ENCODE measurements around the gene PRR11. TPM values are rescaled to one million over a fixed set of nuclear protein-coding genes. Genes with fewer than 3 reads are reported as not detected.

The PRR11 gene
- 22.2 and 24.7 TPM in 2 replicates for total RNA-seq (2014; rRNA removed; shearing (Covaris generic))

GRCh38 chr17:59155439-59156177 is at the start of gene PRR11:
Gene PRR11 (plus strand): TSS chr17:59155746. CDS start chr17:59169753, 14,007 bp downstream.

GRCh38 chr17:59106463-59107305 is 48.9 kb upstream of the PRR11 start, which contains the start of gene TRIM37:
Gene TRIM37 (minus strand): TSS chr17:59106880. CDS start chr17:59106461, 419 bp downstream.

DNA sequence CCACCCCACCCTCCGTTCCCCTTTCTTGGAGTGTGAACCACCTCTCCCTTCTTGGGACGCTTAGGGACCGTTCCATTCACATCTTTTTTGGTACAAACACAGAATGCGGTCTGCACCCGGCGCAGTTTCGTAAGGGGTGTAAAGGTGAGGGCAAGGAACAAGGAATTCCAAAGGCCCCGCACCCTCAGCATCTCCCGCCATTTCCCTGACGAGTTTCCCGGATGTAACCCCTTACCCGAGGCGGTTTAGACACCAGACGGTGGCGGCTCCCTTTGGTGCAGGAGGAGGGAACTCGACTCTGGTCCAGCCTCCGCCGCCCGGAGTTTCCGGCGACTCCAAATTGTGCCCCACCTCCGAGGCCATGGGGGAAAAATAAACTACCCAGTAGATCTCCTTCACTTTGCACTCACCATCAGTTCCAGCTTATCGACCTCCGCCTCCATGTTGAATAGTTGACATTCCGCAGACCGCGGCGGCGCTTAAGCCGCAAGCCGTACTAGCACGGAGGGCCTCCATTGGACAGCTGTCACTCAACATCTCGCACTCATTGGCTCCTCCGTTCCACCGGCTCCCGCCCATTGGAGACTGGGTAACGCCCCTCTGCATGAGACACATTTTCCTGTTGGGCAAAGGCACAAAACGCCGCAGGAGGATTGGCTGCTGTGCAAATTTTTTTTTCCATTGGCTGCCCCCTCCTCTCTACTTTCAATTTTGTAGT is 666 bp upstream of the PRR11 start, which contains the start of gene SKA2:
Gene SKA2 (minus strand): TSS at position 466 of the 718 bp plus-strand sequence. CDS start 23 bp downstream, at position 443.

DNA sequence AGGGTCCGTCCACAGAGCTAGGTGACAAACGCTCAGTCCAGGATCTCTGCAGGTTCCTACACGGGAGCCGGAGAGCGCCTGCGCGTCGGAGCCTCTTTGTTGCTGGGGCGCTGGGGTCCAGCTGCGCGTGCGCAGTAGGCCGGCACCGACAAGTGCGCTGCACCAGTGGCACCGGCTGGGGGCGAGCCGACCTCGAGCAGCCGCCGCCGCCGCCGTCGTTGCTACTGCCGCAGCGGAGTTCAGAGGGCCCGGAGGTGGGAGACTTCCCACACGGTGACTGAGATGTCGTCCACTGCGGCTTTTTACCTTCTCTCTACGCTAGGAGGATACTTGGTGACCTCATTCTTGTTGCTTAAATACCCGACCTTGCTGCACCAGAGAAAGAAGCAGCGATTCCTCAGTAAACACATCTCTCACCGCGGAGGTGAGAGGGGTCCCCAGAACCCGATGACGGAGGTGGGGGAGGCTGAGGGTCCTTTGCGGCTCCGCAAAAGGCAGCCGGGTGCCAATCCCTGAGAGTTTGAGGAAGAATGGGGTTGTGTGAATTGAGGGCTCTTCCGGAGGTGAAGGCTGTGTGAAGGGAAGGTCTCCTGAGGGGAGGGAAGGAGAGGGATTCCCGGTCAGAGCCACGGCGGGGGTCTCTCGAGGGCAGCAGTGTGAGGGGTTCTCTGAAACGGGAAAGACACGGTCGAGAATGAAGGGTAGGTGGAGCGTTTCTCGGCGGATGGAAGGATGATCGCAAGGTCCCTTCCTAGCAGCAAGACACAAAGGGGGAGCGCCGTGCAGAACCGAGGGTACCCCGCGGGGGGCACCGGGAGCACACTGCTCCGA is 65.0 kb downstream of the PRR11 start, which contains the start of gene GDPD1:
Gene GDPD1 (plus strand): TSS at position 184 of the 831 bp plus-strand sequence. CDS start 99 bp downstream, at position 283.

Small RNAs within 50 kb of the gene (small RNA-seq; reads per million reads assigned to genes)
- gene MIR301A (7.7 reads per million, percentile 87 among the genes with 10 or more reads in this experiment), gene MIR454 (2.3 reads per million, percentile 75 among the genes with 10 or more reads in this experiment), gene RNU2-58P (0.46 reads per million, percentile 17 among the genes with 10 or more reads in this experiment)

Other genes with a start within 250 kb of the PRR11 start
- gene TRIM37, start 48.9 kb upstream of the PRR11 start, total RNA-seq (2014; rRNA removed; shearing (Covaris generic)), result 24.2 and 27.5 TPM in 2 replicates
- 103 and 115 TPM in 2 replicates for gene SKA2, start 560 bp upstream of the PRR11 start, total RNA-seq (2014; rRNA removed; shearing (Covaris generic))
- gene SMG8, start 54.3 kb downstream of the PRR11 start, total RNA-seq (2014; rRNA removed; shearing (Covaris generic)), result 14.5 and 16.8 TPM in 2 replicates
- 2.9 and 4.0 TPM in 2 replicates for gene GDPD1, start 64.8 kb downstream of the PRR11 start, total RNA-seq (2014; rRNA removed; shearing (Covaris generic))
- 3.1 and 4.1 TPM in 2 replicates for gene YPEL2, start 175.9 kb downstream of the PRR11 start, total RNA-seq (2014; rRNA removed; shearing (Covaris generic))

Data from A375 (cell line).